ENCODE measurements around the gene WBP11.
A peak's percentile ranks its signal among the peaks of the same experiment; 100 is the strongest.

Gene WBP11

GRCh38 chr12:14814014-14814413 is 10.7 kb upstream of the WBP11 start, which contains the start of gene SMCO3:
Gene SMCO3 (minus strand): TSS chr12:14814182. CDS start chr12:14806680, 7,502 bp downstream.
- no peak for DNase-seq

- DNase-seq = no peak
Measured at GRCh38 chr12:14811486-14811885, 8.2 kb upstream of the WBP11 start.

GRCh38 chr12:14810953-14811483 is 7.7 kb upstream of the WBP11 start:
- DNase-seq = peak; percentile 30

GRCh38 chr12:14810167-14810952 is 7.1 kb upstream of the WBP11 start:
- DNase-seq = peak; percentile 70

DNA sequence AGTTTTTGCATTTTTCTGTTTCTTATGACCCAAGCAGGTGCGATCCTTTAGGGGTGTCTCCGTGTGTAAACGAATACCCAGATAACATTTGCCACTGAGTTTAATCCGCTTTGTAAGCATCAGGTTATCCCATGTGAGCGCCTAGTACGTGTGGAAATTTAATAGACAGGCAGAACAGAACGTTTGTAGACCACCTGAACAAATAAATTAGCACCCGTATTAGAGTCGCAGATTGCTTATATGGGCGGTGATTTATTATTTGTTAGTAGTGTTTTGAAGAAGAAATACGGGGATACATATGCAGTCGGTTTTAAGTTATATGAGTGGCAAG is 517 bp upstream of the WBP11 start:
- no peak for DNase-seq

DNA sequence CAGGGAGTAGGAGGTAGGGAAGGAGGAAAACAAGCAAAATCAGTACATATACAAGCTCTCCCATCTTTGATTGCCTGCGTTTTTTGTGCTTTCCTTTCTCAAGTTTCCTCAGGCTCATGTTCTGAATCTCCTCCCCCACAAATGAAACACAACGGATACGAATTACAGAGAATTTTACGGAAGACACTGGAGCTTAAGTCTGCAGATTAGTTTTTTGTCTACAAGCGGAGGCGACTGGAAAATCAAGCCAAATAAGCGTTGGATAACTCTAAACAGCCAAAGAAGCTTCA is 612 bp downstream of the WBP11 start:
- no peak for DNase-seq

GRCh38 chr12:14802247-14802646 is 1.0 kb downstream of the WBP11 start:
- no peak for DNase-seq

DNA sequence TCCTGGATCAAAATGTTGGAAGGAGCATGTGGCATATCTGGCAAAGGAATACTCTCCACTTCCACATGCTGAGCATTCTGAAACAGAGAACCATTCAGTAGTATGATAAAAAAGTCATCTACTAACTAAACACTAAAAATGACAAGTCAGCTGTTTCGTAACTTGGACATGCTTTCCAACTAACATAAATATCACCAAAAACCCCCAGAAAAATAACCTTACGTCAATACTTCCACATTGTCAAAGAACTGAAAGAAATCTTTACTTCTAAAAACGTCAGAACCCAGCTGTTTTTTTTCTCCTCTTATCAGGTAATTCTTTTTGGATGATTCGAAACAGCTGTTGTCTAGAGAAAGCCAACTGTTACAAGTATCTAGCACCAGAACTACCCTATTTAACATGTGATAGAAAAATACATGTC is 8.2 kb downstream of the WBP11 start:
- DNase-seq = no peak

GRCh38 chr12:14785568-14785967 is 17.7 kb downstream of the WBP11 start:
- no peak for DNase-seq

DNA sequence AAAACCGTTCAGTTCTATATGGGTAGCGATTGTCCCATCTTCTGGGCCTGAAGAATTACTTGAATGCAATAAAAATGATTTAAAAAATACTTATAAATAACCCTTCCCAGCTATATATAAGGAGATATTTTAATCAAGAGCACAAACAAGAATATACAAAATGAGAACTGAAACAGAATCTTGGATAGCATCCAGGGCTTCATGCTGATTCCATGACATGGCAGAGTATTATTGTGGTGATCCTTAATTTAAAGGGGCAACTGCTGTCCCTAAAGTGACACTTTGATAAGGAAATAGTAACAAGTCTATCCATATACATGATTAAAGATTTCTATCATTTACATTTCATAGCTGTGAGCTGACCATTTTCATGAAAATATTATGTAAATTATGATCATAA is 18.8 kb downstream of the WBP11 start:
- no peak for DNase-seq

- DNase-seq = no peak
Measured at GRCh38 chr12:14782756-14783155, 20.5 kb downstream of the WBP11 start.

DNA sequence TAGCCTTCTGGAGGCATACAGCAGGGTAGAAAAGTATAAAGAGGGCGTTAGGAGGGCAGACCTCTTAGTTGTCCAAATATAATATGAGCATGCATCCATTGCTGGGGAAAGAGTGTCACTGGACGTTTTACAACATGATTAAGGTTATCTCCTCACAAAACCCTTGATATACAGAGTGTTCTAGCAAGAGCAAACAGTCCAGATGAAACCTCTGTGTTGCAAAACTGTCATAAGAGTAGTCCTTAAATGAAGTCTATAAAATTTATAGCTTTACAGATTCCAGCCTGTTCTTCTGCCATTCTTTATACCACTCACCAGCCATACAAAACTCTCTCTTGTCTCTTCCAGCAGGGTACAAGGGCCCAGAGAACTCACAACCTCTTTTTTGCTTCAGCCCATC is 21.7 kb downstream of the WBP11 start:
- DNase-seq = no peak

GRCh38 chr12:14780859-14781258 is 22.4 kb downstream of the WBP11 start:
- no peak for DNase-seq

DNA sequence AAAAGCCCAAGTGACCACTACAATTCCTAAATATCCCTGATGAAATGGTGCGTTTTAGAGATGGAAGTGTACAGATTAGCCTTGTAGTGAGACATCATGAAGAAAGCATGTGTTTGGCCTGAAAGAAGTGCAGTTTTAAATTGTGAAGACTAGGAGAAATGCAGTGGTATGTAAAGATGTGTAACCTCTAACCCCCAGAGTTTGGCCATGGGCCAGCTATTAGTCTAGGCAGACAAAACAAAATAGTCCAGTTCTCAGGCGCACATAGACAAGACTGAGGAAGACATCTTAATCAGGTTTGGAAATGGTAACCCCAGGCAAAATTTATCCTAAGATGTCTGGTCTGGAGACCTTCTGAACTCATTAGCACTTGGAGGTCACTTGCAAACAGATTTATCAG is 23.4 kb downstream of the WBP11 start:
- no peak for DNase-seq

GRCh38 chr12:14777271-14777670 is 26.0 kb downstream of the WBP11 start:
- no peak for DNase-seq

GRCh38 chr12:14776236-14776961 is 26.9 kb downstream of the WBP11 start:
- no peak for DNase-seq

GRCh38 chr12:14775636-14775980 is 27.7 kb downstream of the WBP11 start:
- DNase-seq = no peak

DNA sequence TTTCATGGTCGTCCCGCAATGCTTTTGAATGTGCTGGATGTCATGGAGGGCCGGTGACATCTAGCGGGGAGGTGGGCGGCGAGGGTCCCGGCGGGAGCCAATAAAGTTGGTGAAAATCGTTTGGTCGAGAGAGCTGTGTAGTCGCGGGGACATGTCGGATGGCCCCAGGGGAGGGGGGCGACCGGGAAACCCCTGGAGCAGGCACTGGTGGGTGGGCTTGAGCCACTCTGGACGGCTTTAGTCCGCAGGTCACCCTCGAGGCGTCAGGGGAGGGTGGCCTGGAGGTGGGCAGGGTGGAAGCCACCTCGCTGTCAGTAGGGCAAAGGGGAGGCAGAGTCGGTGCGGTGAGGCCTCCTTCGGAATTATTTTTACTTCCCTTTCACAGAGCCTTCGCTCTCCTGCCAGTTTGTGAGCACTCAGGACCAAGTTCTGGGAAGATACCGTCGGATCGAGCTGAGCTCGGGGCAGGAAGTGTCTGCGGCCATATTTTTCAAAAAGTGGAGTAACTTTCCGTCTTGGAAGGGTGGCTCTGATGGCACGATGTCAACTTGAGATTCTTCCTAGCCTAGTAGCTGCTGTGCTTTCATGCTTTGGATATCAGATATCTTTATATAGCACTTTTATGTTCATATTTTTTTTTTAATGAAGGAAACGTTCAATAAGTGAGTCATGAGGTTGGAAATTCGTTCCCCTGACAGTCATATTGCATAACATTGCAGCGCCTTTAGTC is 28.2 kb downstream of the WBP11 start:
- DNase-seq = no peak

DNA sequence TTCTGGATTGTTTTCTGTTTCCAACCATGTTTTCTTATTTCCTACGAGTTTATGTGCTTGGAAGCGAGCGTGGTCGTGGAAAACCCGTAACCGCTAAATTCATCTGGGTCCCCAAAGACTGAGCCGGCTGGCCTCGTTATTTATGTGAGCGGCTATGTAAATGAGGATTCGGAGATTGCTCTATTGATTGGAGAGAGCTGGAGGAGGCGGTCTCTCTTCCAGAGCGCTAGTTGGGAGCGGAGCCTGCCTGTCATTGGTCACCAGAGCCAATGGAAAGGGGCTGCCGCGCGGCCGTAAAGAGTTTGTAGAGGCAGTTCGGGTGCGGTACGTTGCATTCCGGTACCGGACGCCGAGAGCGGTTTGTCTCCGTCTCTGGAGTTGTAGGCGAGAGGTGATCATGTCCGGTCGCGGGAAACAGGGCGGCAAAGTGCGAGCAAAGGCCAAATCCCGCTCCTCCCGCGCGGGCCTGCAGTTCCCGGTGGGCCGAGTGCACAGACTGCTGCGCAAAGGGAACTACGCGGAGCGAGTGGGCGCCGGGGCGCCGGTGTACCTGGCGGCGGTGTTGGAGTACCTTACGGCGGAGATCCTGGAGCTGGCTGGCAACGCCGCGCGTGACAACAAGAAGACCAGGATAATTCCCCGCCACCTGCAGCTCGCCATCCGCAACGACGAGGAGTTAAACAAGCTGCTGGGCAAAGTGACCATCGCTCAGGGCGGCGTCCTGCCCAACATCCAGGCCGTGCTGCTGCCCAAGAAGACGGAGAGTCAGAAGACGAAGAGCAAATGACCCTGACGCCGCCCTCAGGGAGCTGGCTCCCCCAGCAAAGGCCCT is 29.0 kb downstream of the WBP11 start:
- no peak for DNase-seq

- no peak for DNase-seq
Measured at GRCh38 chr12:14773685-14774073, 29.6 kb downstream of the WBP11 start.

GRCh38 chr12:14772946-14773345 is 30.3 kb downstream of the WBP11 start:
- DNase-seq = no peak

DNA sequence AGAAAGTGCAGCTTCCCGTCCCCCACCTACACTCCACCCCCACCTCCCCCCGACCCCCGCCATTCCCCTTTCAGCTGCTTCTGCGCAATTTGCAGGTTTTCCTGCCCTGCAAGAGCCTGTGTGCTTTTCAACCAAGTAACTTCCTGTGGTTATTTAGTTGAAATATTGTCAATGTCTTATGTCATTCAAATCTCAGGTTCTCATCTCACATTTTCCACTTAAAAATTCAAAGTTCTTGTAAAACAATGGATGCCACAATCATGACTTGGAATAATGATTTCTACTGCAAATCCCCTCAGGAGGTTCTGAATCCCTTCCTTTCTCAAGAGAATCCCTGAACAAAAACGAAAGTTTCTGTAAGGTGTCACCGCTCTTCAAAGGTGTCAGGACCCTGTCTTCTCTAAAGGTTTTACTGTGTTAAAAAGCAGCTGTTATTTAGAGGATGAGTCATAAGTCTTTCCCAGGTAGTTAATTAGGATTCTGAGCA is 31.6 kb downstream of the WBP11 start:
- peak; percentile 29 for DNase-seq
